Measurements from ENCODE around the gene FILIP1. TPM values are rescaled to one million over a fixed set of nuclear protein-coding genes. Genes with fewer than 3 reads are reported as not detected.

Gene FILIP1
- total RNA-seq, 4 donors from 2014 or later: 36.0 to 57.6 (median 48.0) TPM

DNA sequence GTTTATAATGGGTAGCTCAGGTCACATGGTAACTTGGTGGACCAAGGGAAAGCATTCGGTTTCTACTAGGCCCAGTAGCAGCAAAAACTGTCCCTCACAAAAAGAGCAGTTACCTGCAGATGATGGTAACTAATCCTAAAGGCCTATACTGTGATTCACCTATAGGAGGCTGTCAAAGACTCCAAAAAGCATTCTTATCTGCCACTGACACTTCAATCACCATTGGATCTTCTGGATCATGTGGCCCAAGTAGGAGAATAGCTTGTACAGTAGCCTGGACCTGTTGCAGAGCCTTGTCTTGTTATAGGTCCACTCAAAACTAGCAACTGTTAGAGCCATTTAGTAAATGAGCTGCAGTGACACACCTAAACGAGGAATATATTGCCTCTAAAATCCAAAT, 23.2 kb upstream of the FILIP1 start:
- no peak overlapping the region for H3K27ac ChIP-seq

DNA sequence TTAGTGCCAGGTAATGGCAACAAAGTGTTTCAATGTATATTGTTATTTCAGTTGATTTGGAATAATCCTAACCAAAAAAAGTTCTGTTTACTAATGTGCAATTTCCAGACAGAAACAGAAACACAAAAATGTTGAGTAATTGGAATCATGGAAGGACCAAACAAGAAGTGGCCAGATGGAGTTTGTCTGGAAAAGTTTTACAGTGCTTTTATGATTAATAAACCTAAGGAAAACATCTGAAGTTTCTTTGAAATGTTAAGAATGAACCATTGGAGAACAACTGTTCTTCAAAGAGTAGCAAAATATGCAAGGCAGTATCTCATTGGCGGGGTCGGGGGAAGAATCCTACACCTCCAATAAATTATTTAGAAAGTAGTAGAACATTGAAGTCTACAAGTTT, 19.0 kb upstream of the FILIP1 start:
- no peak for ATAC-seq
- Histone ChIP-seq H3K36me3 (no peaks in the 10 kb centered on the region), H3K27ac (no peak overlapping the region), H3K4me3 (no peak overlapping the region), H3K4me1 (no peaks in the 10 kb centered on the region), H3K27me3 (no peaks in the 10 kb centered on the region), H3K9me3 (no peaks in the 10 kb centered on the region)
- 77 to 78% methylated on average over 2 of the region's 2 CpGs for WGBS, 2 donors (ENCODE audit: low coverage in 1 of 2)
- no peak for TF ChIP-seq POLR2AphosphoS5 (IDR thresholded peaks at IDR 0.05)

More for the DNA sequence above, 23.2 kb upstream of the FILIP1 start:
- no peak for ATAC-seq
- TF ChIP-seq EP300 (IDR thresholded peaks at IDR 0.05): no peak
- TF ChIP-seq, protein P1, sequence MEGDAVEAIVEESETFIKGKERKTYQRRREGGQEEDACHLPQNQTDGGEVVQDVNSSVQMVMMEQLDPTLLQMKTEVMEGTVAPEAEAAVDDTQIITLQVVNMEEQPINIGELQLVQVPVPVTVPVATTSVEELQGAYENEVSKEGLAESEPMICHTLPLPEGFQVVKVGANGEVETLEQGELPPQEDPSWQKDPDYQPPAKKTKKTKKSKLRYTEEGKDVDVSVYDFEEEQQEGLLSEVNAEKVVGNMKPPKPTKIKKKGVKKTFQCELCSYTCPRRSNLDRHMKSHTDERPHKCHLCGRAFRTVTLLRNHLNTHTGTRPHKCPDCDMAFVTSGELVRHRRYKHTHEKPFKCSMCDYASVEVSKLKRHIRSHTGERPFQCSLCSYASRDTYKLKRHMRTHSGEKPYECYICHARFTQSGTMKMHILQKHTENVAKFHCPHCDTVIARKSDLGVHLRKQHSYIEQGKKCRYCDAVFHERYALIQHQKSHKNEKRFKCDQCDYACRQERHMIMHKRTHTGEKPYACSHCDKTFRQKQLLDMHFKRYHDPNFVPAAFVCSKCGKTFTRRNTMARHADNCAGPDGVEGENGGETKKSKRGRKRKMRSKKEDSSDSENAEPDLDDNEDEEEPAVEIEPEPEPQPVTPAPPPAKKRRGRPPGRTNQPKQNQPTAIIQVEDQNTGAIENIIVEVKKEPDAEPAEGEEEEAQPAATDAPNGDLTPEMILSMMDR (IDR thresholded peaks at IDR 0.05): no peak
- TF ChIP-seq POLR2AphosphoS5 (IDR thresholded peaks at IDR 0.05): no peak
- TF ChIP-seq POLR2A (IDR thresholded peaks at IDR 0.05): no peak
- Histone ChIP-seq H3K4me3 (no peak overlapping the region), H3K36me3 (no peaks in the 10 kb centered on the region), H3K27me3 (no peaks in the 10 kb centered on the region), H3K9me3 (no peaks in the 10 kb centered on the region), H3K4me1 (no peaks in the 10 kb centered on the region)
- WGBS, 2 donors (ENCODE audit: low coverage in 1 of 2): 40 to 81% methylated on average over 1 to 2 of the region's 2 CpGs

DNA sequence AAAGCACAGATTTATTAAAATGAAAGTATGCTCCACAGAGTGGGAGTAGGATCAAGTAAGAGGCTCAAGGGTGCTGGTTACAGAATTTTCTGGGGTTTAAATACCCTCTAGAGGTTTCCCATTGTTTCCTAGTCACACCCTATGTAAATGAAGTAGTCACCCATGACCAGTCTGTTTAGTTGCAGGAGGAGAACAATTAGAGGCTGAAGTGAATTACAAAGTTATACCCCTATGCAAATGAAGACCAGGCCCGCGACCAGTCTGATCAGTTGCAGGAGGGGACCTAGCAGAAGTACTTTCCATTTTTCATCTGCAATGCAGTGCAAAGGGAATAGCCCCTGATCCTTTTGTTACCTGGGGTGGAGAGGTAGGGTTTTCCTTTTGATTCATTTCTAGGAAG, 11.8 kb upstream of the FILIP1 start:
- no peaks in the 10 kb centered on the region for H3K27me3 ChIP-seq
- no peak for ATAC-seq
- H3K27ac ChIP-seq: no peak overlapping the region
- TF ChIP-seq POLR2A (IDR thresholded peaks at IDR 0.05): no peak
- TF ChIP-seq EP300 (IDR thresholded peaks at IDR 0.05): no peak
- TF ChIP-seq, protein P1 (IDR thresholded peaks at IDR 0.05): no peak
- no peak for TF ChIP-seq POLR2AphosphoS5 (IDR thresholded peaks at IDR 0.05)
- H3K36me3 ChIP-seq: no peaks in the 10 kb centered on the region
- H3K4me1 ChIP-seq: no peaks in the 10 kb centered on the region
- 83% methylated on average over 2 of the region's 2 CpGs; no CpG with 5 or more reads in 1 of the 2 donors for WGBS, 2 donors (ENCODE audit: low coverage in 1 of 2)
- no peak overlapping the region for H3K4me3 ChIP-seq
- no peaks in the 10 kb centered on the region for H3K9me3 ChIP-seq

DNA sequence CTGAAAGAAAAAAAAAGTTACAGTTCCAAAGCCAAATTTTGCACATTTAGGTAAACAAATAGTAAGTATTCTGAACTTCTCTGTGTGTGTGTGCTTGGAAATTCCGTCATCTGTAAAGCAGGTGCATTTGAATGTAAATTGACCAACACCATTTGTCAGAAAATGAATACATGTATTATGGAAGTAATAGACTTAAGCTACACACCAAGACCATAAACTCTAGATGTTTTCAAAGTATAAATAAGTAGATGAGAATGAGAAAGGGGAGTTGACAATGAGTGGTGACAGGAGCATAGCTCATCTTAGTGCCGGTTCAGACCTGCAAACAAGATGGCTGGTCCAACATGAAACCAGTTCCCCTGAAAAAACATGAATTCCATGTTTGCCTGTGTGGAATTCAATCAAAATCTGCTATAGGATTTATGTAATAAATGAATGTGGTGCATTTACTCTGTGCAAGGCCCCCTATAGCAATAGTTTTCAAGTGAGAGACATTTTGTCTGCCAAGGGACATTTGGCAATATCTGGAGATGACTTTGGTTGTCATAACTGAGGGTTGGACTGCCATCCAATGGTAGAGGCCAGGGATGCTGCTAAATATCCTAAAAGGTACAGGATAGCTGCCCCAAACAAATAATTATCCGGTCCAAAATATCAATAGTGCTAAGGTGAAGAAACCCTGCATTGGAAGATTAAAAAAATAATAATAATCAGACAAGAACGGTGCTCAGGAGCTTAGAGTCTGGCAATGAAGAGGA, 11.0 kb upstream of the FILIP1 start:
- Histone ChIP-seq H3K4me3 (no peak overlapping the region), H3K36me3 (no peaks in the 10 kb centered on the region), H3K27me3 (no peaks in the 10 kb centered on the region), H3K27ac (no peak overlapping the region), H3K4me1 (no peaks in the 10 kb centered on the region), H3K9me3 (no peaks in the 10 kb centered on the region)
- ATAC-seq: peak; percentile 76
- TF ChIP-seq POLR2A (IDR thresholded peaks at IDR 0.05) (no peak), POLR2AphosphoS5 (IDR thresholded peaks at IDR 0.05) (no peak), EP300 (IDR thresholded peaks at IDR 0.05) (no peak)
- TF ChIP-seq, protein P1 (IDR thresholded peaks at IDR 0.05): peak in 2 of 4 experiments; percentile 57 to 58
- WGBS, 2 donors (ENCODE audit: low coverage in 1 of 2): 71 to 72% methylated on average over 4 of the region's 4 CpGs

DNA sequence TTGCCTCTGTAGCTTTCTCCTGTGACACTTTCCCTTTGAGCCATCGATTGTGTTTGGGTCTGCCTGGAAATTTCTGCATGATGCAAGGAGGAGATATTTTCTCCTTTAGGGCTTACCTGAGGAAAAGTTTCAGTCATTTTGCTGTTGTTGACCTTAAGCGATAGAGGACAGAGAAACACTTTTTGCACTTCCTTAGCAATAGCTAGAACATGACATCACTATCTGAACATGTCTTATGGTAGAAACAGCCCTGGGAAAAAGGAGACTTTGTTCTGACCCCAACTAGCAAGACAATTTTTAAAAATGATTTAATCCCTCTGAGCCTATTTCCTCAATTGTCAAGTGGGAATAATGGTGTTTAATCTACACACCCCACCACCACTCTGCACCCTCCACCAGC, 9.7 kb upstream of the FILIP1 start:
- no peak overlapping the region for H3K4me3 ChIP-seq
- 61 to 78% methylated on average over 2 of the region's 2 CpGs for WGBS, 2 donors (ENCODE audit: low coverage in 1 of 2)
- no peaks in the 10 kb centered on the region for H3K9me3 ChIP-seq
- TF ChIP-seq POLR2AphosphoS5 (IDR thresholded peaks at IDR 0.05) (no peak), POLR2A (IDR thresholded peaks at IDR 0.05) (no peak), EP300 (IDR thresholded peaks at IDR 0.05) (no peak)
- TF ChIP-seq, protein P1 (IDR thresholded peaks at IDR 0.05): no peak
- no peak overlapping the region for H3K27ac ChIP-seq
- H3K27me3 ChIP-seq: no peaks in the 10 kb centered on the region
- no peaks in the 10 kb centered on the region for H3K4me1 ChIP-seq
- H3K36me3 ChIP-seq: no peaks in the 10 kb centered on the region
- no peak for ATAC-seq
